GM18868 (cell line): ENCODE results near the gene CNIH2.
A peak's percentile ranks its signal among the peaks of the same experiment; 100 is the strongest.

Experiments used
- ATAC-seq: cut with Tn5 transposase; IDR thresholded peaks from one replicate; pipeline ENCODE4 v1.9.1; 2021; ENCODE audit warnings: mild to moderate bottlenecking, moderate library complexity; ENCODE audit not compliant: unreplicated experiment

Gene CNIH2

GRCh38 chr11:66258473-66258893, 19.5 kb upstream of the CNIH2 start:
- no peak for ATAC-seq

- no peak for ATAC-seq
Observed at GRCh38 chr11:66259225-66259624, 18.8 kb upstream of the CNIH2 start.

- no peak for ATAC-seq
Observed at GRCh38 chr11:66259956-66260355, 18.0 kb upstream of the CNIH2 start.

- no peak for ATAC-seq
Observed at GRCh38 chr11:66261578-66261977, 16.4 kb upstream of the CNIH2 start.

- ATAC-seq = no peak
Observed at GRCh38 chr11:66262191-66262590, 15.8 kb upstream of the CNIH2 start.

GRCh38 chr11:66262696-66263095, 15.3 kb upstream of the CNIH2 start:
- no peak for ATAC-seq

GRCh38 chr11:66263231-66263630, 14.7 kb upstream of the CNIH2 start:
- no peak for ATAC-seq

- ATAC-seq = no peak
Observed at GRCh38 chr11:66263785-66264184, 14.2 kb upstream of the CNIH2 start.

- ATAC-seq = no peak
Observed at GRCh38 chr11:66264383-66264782, 13.6 kb upstream of the CNIH2 start.

- no peak for ATAC-seq
Observed at GRCh38 chr11:66264914-66265313, 13.1 kb upstream of the CNIH2 start.

- ATAC-seq = no peak
Observed at GRCh38 chr11:66265531-66266377, 12.2 kb upstream of the CNIH2 start.

GRCh38 chr11:66266378-66267038, 11.5 kb upstream of the CNIH2 start:
- no peak for ATAC-seq

- no peak for ATAC-seq
Observed at GRCh38 chr11:66267039-66267378, 11.0 kb upstream of the CNIH2 start.

- peak; percentile 52 for ATAC-seq
Observed at GRCh38 chr11:66267379-66268243, 10.4 kb upstream of the CNIH2 start.

GRCh38 chr11:66268244-66268951, 9.6 kb upstream of the CNIH2 start, which contains the start of gene RAB1B:
Gene RAB1B, plus strand, starts transcription at chr11:66268639. Its CDS starts 41 bp downstream, at chr11:66268680.
- ATAC-seq = peak; percentile 76

- ATAC-seq = no peak
Observed at GRCh38 chr11:66268952-66269905, 8.7 kb upstream of the CNIH2 start.

- no peak for ATAC-seq
Observed at GRCh38 chr11:66271816-66272215, 6.2 kb upstream of the CNIH2 start.

- no peak for ATAC-seq
Observed at GRCh38 chr11:66272596-66272995, 5.4 kb upstream of the CNIH2 start.

GRCh38 chr11:66274219-66274618, 3.8 kb upstream of the CNIH2 start:
- ATAC-seq = no peak

GRCh38 chr11:66275396-66275795, 2.6 kb upstream of the CNIH2 start:
- no peak for ATAC-seq
